GM21529 (cell line): ENCODE results near the gene TPSG1.
"Not testable (repeated sequence)": the region's sequence is repeated elsewhere in the genome, so short reads cannot be mapped to it uniquely, and the experiment has no call there.

Experiments used
- ATAC-seq: cut with Tn5 transposase; IDR thresholded peaks from one replicate; pipeline ENCODE4 v1.9.1; 2021; ENCODE audit not compliant: unreplicated experiment

TPSG1 gene

DNA sequence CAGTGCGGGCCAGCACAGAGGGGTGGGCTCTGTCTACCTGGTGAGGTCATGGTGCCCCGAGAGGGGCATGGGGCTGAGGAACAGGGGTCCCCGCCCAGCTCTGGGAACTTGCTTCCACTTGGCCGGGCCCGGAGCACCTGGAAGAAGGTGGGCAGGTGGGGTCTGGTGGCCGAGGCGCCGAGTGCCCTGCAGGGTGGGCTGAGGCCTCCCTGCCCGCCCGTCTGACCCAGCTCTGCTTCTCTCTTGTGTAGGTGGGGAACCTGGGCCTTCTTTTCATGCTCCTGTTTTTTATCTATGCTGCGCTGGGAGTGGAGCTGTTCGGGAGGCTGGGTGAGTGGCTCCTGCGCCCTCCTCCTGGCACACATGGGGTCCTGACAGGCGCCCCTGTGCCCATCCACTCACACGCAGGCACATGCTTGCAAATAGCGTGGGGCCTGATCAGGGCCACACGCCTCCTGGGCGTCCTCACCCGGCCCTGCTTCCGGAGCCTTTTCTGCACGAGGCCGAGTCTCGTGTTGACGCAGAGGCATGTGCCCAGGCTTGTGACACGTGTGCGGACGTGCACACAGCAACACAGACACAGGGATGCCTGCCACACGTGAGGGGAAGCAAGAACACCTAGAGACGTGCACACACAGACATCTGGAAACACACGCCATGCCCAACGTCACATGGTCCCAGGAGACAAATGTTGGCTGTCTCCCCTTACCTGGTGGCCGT is 8.2 kb downstream of the TPSG1 start:
- ATAC-seq: no peak

DNA sequence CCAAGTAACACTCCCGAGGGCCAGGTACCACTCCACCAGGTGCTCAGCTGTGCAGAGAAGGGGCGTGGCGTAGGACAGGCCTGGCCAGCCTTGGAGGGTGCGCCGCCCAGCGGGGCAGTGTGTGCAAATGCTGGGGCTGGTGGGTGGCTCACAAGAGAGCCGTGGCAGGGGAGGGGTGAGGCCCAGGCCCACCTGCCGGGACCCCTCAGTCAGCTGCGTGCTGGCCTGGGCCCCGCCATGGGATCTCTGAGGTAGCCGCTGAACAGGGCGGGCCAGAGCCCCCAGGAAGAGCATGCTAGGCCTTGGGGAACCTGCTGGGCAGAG is 8.8 kb downstream of the TPSG1 start:
- ATAC-seq: no peak

DNA sequence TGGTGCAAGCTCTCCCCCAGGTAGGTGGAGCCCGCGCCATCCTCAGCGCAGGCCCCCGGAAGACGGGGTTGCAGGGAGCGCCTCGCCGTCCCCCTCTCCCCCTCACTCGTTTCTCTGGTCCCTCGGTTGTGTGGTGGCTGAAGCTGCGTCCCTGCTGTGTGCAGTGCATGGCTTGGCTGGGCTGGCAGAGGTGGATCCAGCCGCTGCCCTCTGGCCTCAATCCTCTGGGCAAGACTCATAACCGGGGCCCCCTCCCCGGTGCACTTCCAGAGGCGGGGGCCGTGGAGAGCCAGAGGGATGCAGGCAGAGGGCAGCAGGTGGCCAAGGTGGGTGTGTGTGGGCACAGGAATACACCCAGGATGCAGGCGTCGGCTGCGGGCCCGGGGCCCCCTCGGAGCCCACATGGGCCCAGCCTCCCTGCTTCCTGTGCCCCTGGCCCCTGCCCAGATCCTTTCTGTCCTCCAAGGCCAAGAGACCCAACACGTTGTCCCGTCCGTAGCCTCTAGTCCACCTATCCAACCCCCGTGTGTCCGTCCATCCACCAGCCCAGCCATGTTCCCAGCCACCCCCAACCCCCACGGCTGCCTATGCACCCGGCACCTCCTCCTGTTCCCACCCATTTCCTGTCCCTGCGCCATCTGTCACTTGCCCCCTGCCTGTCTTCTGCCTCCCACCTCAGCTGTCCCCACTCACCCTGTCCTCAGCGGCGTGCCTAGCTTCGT is 9.3 kb downstream of the TPSG1 start:
- ATAC-seq: no peak

DNA sequence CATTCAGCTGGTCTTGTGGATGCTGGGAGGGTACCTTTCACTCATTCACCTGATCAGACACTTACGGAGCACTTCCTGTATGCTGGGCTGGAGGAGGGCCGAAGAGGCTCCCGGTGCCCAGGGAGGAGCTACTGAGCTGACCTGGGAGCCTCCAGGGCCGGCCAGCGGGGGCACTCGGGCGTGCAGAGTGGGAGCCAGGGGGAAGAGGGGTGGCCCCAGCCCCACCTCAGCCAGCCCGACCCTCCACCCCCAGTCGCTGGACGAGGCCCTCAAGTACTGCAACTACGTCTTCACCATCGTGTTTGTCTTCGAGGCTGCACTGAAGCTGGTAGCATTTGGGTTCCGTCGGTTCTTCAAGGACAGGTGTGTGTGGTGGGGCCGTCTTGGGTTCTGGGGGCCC is 10.3 kb downstream of the TPSG1 start:
- ATAC-seq: no peak

DNA sequence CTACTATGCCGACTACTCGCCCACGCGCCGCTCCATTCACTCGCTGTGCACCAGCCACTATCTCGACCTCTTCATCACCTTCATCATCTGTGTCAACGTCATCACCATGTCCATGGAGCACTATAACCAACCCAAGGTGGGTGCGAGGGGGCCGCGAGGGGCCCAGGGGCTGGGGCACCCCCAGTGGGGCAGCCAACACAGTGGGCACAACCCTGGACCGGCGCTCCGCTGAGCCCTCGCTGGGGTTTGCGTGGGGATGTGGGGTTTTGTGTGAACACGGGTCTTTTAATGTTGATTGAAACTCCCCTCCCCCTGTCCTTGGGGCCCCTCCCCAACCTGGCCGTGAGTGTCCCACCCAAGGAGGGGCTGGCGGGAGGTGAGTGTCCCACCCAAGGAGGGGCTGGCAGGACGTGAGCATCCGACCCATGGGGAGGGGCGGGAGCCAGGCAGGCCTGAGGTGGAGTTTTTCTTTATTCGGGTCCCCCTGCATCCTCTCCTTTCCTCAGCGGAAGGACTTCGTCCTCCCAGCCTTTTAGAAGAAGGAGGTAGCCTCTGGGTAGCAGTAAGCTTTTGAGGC is 11.2 kb downstream of the TPSG1 start:
- ATAC-seq: no peak

DNA sequence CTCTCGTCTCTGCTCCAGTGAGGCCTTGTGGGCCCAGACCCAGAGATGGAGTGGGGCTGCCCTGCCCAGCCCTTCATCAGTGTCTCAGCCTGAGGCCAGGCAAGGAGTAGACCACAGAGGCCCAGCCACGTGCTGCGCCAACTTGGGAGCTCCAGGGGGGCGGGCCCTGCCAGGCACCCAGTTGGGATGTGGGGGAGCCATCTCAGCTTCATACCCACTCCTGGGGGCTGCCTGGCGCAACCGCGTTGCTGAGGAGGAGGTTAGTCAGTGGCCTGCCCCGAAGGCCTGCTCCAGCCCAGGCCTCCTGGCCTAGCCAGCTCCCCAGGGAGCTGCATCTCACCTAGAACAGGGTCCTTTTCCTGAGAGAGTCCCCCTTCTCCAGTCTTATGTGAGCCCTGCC is 11.8 kb downstream of the TPSG1 start:
- no peak for ATAC-seq

DNA sequence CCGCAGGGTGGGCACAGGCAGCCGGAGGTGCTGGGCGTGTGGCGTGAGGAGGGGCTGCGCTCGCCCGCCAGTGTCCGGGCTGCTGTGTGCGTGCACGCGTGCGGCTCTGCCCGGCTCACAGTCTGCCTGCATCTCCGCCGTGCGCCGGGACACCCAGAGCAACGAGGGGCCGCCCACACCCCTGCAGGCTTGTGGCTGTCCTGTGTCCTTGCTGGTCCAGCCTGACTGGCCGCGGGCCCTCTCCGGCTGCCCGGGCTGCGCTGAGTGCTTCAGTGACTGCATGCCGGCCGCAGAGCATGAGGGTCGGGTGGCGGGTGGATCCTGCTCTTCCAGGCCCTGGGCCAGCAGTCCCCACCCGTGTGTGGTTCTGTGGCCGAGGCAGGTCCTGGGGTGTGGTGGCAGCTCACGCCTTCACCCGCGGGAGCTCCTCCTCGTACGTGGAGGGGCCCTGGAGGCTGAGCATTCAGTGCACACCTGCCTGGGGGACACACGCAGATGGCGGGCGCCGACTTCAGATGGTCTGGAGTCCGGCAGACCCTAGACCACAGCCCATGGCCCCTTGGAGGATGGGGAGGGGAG is 12.4 kb downstream of the TPSG1 start:
- ATAC-seq: no peak

DNA sequence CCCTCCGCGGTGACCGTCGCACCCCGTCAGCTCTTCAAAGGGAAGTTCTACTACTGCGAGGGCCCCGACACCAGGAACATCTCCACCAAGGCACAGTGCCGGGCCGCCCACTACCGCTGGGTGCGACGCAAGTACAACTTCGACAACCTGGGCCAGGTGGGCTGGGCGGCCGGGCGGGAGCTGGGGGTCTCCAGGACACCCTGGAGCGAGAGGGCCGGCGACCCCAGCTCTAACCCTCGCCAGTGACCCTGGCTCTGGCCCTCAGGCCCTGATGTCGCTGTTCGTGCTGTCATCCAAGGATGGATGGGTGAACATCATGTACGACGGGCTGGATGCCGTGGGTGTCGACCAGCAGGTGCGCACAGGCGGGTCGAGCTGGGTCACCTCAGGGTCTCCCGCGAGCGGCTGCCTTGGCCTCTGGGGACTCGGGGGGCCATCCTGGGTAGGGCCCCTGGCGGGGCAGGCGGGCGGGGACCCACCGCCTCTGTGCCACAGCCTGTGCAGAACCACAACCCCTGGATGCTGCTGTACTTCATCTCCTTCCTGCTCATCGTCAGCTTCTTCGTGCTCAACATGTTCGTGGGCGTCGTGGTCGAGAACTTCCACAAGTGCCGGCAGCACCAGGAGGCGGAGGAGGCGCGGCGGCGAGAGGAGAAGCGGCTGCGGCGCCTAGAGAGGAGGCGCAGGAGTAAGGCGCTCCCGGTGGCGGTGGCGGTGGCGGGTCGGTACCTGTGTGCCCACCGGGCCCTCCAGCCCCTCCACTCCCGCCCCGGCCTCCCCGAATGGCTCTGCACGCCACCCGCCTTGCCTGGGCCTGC is 13.4 kb downstream of the TPSG1 start:
- ATAC-seq: no peak

DNA sequence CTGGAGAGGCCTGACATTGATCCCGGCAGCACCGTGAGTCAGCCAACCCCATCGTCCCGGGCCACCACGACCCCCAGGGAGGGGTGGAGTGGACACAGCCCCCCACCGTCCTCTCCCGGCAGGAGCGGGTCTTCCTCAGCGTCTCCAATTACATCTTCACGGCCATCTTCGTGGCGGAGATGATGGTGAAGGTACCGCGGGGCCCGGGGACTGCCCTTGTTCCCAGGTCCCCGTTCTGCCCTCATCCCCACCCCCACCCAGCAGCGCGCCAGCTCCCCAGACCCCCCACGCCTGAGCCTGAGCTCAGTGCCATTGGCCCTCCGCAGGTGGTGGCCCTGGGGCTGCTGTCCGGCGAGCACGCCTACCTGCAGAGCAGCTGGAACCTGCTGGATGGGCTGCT is 14.6 kb downstream of the TPSG1 start:
- ATAC-seq: no peak

DNA sequence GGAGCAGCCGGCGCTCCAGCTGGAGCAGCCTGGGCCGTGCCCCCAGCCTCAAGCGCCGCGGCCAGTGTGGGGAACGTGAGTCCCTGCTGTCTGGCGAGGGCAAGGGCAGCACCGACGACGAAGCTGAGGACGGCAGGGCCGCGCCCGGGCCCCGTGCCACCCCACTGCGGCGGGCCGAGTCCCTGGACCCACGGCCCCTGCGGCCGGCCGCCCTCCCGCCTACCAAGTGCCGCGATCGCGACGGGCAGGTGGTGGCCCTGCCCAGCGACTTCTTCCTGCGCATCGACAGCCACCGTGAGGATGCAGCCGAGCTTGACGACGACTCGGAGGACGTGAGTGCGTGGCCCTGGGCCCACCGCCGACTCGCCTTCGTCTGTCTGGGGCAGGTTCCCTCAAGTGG is 16.0 kb downstream of the TPSG1 start:
- no peak for ATAC-seq

DNA sequence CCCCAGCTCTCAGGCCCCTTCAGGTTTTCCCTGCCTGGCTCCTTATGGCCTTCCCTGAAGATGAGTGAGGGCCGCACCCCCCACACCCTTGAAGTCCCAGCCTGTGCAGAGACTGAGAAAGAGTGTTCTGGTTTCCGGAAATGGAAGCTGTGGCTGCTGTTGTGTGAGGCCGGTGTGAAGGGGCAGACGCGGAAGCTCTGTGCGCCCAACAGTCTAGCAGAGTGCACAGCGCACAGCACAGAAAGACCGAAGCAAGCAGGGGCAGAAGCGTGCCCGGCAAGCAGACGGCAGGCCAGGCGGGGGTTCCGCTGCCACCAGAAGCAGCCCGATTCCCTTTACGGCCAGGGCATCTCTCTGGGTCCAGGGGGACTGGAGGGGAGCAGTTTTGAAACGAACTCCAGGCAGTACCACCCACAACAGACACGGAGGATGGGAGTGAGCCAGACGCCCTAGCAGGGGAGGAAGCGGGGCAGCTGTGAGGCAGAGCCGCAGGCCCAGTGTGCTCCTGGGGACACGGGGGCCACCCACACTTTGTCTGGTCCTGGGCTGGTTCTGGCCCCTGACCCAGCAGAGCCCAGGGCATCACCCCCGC is 16.7 kb downstream of the TPSG1 start:
- ATAC-seq: no peak

DNA sequence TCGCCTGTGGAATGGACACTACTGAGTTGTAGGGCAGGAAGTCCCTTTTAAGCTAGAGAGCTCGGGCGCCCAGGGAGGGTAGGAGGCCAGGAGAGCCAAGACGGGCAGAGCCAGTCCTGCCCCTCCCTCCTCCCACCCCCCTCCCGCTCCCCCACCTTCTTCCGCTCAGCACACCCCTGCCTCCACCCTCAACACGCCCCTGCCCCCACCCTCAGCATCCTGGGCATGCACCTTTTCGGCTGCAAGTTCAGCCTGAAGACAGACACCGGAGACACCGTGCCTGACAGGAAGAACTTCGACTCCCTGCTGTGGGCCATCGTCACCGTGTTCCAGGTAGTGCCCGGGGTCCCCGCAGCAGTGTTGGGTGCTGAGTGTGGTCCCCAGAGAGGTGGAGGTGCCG is 18.3 kb downstream of the TPSG1 start:
- ATAC-seq: no peak

DNA sequence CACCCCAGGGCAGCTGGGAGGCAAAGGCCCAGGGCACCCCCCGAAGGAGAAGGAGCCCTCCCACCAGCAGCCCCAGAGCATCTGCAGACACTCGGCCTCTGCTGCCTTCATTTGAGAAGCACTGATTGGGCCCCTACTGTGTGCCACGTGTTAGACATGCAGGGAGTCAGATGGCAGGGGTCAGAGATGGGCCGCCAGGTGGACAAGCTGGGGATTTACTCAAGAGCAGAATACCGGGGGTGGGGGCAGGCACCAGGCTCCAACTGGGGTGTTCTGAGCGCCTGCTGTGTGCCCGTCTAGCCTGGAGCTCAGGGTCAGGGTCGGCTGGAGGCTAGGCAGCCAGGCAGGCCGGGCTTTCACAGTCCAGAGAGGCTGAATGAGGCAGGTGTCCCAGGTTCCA is 18.7 kb downstream of the TPSG1 start:
- no peak for ATAC-seq

DNA sequence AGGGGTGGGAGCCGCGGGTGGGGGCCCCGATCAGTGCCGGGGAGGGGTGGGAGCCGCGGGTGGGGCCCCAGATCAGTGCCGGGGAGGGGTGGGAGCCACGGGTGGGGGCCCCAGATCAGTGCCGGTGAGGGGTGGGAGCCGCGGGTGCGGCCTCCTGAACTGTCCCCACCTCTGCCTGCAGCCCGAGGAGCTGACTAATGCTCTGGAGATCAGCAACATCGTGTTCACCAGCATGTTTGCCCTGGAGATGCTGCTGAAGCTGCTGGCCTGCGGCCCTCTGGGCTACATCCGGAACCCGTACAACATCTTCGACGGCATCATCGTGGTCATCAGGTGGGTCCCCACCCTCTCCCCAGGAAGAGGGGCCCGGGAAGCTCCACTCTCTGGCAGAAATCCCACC is 20.1 kb downstream of the TPSG1 start:
- no peak for ATAC-seq

DNA sequence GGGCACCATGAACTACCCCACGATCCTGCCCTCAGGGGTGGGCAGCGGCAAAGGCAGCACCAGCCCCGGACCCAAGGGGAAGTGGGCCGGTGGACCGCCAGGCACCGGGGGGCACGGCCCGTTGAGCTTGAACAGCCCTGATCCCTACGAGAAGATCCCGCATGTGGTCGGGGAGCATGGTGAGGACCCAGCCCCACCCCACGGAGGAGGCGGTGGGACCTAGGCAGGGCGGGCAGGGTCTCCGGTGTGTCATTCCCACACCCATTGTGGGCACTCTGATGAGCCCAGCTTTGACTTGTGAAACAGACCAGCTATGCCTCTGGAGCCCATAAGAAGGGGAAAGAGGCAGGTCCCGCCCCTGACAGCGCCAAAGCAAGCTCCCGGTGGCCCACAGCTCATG is 22.8 kb downstream of the TPSG1 start:
- ATAC-seq: no peak

DNA sequence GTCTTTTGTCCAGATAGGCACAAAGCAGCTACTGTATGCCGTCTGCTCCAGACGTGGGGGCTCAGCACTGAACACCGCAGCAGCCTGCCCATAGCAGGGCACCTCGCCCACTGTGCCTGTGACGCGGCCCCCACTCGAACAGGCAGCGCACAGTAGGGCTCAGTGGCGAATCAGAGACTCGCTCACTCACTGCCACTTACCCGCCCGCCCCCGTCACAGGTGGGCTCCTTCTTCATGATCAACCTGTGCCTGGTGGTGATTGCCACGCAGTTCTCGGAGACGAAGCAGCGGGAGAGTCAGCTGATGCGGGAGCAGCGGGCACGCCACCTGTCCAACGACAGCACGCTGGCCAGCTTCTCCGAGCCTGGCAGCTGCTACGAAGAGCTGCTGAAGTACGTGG is 23.6 kb downstream of the TPSG1 start:
- no peak for ATAC-seq

DNA sequence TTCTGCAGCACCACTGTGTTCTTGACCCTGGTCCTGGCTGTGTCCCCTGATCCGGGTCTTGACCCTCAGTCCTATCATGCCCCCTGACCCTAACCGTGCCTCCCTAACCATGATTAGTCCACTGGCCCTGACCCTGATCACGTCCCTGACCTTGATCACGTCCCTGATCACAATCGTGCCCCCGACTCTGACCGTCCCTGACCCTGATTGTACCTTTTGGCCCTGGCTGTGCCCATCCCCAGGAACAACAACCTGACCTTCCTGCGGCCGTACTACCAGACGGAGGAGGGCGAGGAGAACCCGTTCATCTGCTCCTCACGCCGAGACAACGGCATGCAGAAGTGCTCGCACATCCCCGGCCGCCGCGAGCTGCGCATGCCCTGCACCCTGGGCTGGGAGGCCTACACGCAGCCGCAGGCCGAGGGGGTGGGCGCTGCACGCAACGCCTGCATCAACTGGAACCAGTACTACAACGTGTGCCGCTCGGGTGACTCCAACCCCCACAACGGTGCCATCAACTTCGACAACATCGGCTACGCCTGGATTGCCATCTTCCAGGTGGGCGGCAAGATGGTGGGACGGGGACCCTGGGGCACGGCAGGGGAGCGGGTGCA is 24.9 kb downstream of the TPSG1 start:
- ATAC-seq: no peak

DNA sequence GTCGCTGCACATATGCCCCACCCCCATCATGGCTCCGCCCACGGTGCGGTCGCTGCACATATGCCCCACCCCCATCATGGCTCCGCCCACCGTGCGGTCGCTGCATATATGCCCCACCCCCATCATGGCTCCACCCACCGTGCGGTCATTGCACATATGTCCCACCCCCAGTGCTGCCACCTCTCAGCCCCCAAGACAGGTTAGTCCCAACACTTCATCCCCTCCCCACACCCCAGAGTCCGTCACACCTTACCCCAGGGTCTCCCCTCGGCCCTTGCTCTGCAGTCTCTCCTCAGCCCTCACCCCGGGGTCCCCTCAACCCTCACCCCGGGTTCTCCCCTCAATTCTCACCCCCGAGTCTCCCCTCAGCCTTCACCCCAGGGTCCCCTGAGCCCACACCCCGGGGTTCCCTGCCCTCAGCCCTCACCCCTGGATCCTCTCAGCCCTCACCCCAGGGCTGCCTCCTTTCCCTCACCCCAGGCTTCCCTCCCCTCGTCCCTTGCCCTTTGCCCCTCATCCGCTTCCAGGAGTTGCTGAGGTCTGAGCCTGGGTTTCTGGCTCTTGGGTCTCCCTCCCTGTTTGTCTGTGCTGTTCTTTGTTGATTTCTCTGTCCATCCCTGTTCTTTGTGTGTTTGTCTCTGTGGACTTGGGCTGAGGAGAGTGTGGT is 25.6 kb downstream of the TPSG1 start:
- ATAC-seq: no peak

DNA sequence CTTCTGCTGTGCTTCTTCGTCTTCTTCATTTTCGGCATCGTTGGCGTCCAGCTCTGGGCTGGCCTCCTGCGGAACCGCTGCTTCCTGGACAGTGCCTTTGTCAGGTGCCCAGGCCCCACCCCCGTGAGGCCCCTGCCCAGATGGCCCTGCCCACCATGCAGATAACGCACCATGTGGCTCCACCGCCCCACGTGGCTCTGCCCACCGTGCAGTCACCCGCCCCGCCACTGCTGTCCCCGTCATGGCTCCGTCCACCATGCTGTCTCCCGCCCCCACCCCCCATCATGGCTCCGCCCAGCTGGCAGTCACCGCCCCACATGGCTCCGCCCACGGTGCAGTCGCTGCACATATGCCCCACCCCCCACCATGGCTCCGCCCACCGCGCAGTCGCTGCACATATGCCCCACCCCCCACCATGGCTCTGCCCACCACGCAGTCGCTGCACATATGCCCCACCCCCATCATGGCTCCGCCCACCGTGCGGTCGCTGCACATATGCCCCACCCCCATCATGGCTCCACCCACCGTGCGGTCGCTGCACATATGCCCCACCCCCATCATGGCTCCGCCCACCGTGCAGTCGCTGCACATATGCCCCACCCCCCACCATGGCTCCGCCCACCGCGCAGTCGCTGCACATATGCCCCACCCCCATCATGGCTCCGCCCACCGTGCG is 26.3 kb downstream of the TPSG1 start:
- not testable (repeated sequence) for ATAC-seq

DNA sequence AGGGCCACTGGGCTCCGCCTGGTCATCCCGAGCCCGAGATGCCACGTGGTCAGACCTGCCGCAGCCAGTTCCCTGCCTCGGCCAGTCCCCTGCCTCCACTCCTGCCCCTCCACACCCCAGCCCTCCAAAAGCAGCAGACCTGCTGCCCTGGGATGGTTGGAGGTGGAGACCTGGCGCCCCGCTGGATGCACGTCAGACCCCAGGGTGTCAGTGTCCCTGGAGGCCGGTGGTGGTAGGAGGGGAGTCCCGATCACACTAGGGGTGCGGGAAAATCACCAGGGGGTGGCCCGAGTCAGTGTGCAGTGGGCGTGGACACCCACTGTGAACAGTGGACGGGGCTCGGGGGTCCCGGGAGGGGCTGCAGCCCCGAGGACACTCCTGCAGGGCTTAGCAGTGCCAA is 26.9 kb downstream of the TPSG1 start:
- no peak for ATAC-seq
